NK-92 (cell line): ENCODE results near the gene IGF2R.
"Not testable (repeated sequence)": the region's sequence is repeated elsewhere in the genome, so short reads cannot be mapped to it uniquely, and the experiment has no call there.

Source experiments
- DNase-seq: peaks from one replicate; lab custom pipeline; 2025; ENCODE audit not compliant: unreplicated experiment; lab: John Stamatoyannopoulos, UW

Gene IGF2R

GRCh38 chr6:160133441-160134336, 164.8 kb downstream of the IGF2R start:
- no peak for DNase-seq

- DNase-seq, result not testable (repeated sequence)
Measured at GRCh38 chr6:160134337-160134751, 165.5 kb downstream of the IGF2R start.

- no peak for DNase-seq
Measured at GRCh38 chr6:160134779-160135547, 166.1 kb downstream of the IGF2R start.

GRCh38 chr6:160135907-160136655, 167.2 kb downstream of the IGF2R start:
- no peak for DNase-seq

- DNase-seq, result no peak
Measured at GRCh38 chr6:160137130-160137988, 168.5 kb downstream of the IGF2R start.

- DNase-seq, result no peak
Measured at GRCh38 chr6:160137989-160138835, 169.3 kb downstream of the IGF2R start.

- no peak for DNase-seq
Measured at GRCh38 chr6:160138839-160139419, 170.0 kb downstream of the IGF2R start.

- DNase-seq, result no peak
Measured at GRCh38 chr6:160139420-160139851, 170.6 kb downstream of the IGF2R start.

- DNase-seq, result not testable (repeated sequence)
Measured at GRCh38 chr6:160140493-160140892, 171.6 kb downstream of the IGF2R start.

- DNase-seq, result no peak
Measured at GRCh38 chr6:160141001-160141726, 172.3 kb downstream of the IGF2R start.

GRCh38 chr6:160142115-160142715, 173.3 kb downstream of the IGF2R start:
- no peak for DNase-seq

- DNase-seq, result no peak
Measured at GRCh38 chr6:160146454-160147145, 177.7 kb downstream of the IGF2R start.

- no peak for DNase-seq
Measured at GRCh38 chr6:160147146-160147536, 178.3 kb downstream of the IGF2R start.

- DNase-seq, result no peak
Measured at GRCh38 chr6:160154471-160154870, 185.6 kb downstream of the IGF2R start.

GRCh38 chr6:160156842-160157241, 188.0 kb downstream of the IGF2R start:
- no peak for DNase-seq

- DNase-seq, result no peak
Measured at GRCh38 chr6:160160450-160160849, 191.6 kb downstream of the IGF2R start.
